Keratinocyte (primary cell): ENCODE measurements around the gene FAM177B. TPM values are rescaled to one million over a fixed set of nuclear protein-coding genes. Genes with fewer than 3 reads are reported as not detected.

Experiments
- DNase-seq: peaks from one replicate; pipeline ENCODE4 v3.0.0-alpha.2; 2011; ENCODE audit warnings: low read depth, missing footprints, low spot score
- FAIRE-seq: peaks from 2 replicates; lab custom pipeline; 2011; peaks lifted over from hg19 to GRCh38; lab: Jason Lieb, UNC
- H2AFZ ChIP-seq: 2 replicates; pipeline ENCODE4 v1.6.0; 2012; ENCODE audit warnings: low read length, control low read depth, inconsistent platforms; ENCODE audit not compliant: control insufficient read depth
- H3K27ac ChIP-seq: 2 replicates; pipeline ENCODE4 v1.5.1; 2011; ENCODE audit warnings: low read length; ENCODE audit not compliant: control insufficient read depth, insufficient read depth
- H3K27me3 ChIP-seq: 3 replicates; pipeline ENCODE4 v1.6.0; 2011; ENCODE audit warnings: low read length; ENCODE audit not compliant: control insufficient read depth, insufficient read depth; ENCODE audit errors: extremely low read depth
- H3K36me3 ChIP-seq, 2 experiments: 2 replicates in 1 of 2; 3 replicates in 1 of 2; pipeline ENCODE4 v1.5.1; 2011; ENCODE audit warnings: low read length in 2 of 2, mild to moderate bottlenecking in 1 of 2; ENCODE audit not compliant: control insufficient read depth in 2 of 2, insufficient read depth in 2 of 2; ENCODE audit errors: extremely low read depth in 1 of 2
- H3K4me1 ChIP-seq: 3 replicates; pipeline ENCODE4 v1.5.1; 2011; ENCODE audit warnings: low read length; ENCODE audit not compliant: control insufficient read depth, insufficient read depth; ENCODE audit errors: extremely low read depth
- H3K4me2 ChIP-seq: 3 replicates; pipeline ENCODE4 v1.6.0; 2011; ENCODE audit warnings: low read depth, low read length; ENCODE audit not compliant: control insufficient read depth, insufficient read depth; ENCODE audit errors: extremely low read depth
- H3K4me3 ChIP-seq, 3 experiments: fragments of 200-600 bp in 1 of 3; sonication (generic) in 1 of 3; 2 replicates in 2 of 3; 3 replicates in 1 of 3; pipeline ENCODE4 v1.5.1; 2011 to 2016; ENCODE audit warnings: low read length in 3 of 3, mild to moderate bottlenecking in 3 of 3, control low read depth in 2 of 3, inconsistent platforms in 1 of 3, low read depth in 1 of 3, mixed read lengths in 1 of 3, mixed run types in 1 of 3, moderate library complexity in 1 of 3; ENCODE audit not compliant: control insufficient read depth in 2 of 3, insufficient read depth in 2 of 3; ENCODE audit errors: extremely low read depth in 1 of 3
- H3K79me2 ChIP-seq: 2 replicates; pipeline ENCODE4 v1.6.0; 2012; ENCODE audit warnings: low read length; ENCODE audit not compliant: control insufficient read depth, insufficient read depth
- H3K9ac ChIP-seq: 3 replicates; pipeline ENCODE4 v1.6.0; 2011; ENCODE audit warnings: low read length; ENCODE audit not compliant: control insufficient read depth, insufficient read depth; ENCODE audit errors: extremely low read depth
- H3K9me1 ChIP-seq: 3 replicates; pipeline ENCODE4 v1.6.0; 2011; ENCODE audit warnings: low read length; ENCODE audit not compliant: control insufficient read depth, insufficient read depth; ENCODE audit errors: extremely low read depth
- H3K9me3 ChIP-seq: 2 replicates; pipeline ENCODE4 v1.5.1; 2012; ENCODE audit warnings: low read depth, low read length; ENCODE audit not compliant: control insufficient read depth
- H4K20me1 ChIP-seq: 3 replicates; pipeline ENCODE4 v1.6.0; 2011; ENCODE audit warnings: low read length; ENCODE audit not compliant: control insufficient read depth, insufficient read depth; ENCODE audit errors: extremely low read depth
- CTCF ChIP-seq, 3 experiments: IDR thresholded peaks in 1 of 3; conservative IDR thresholded peaks in 1 of 3; optimal IDR thresholded peaks in 1 of 3; 2 replicates in 2 of 3; 3 replicates in 1 of 3; pipeline versions ENCODE3 to v1.5.1; 2011; ENCODE audit warnings: low read length in 3 of 3, mild to moderate bottlenecking in 3 of 3, moderate library complexity in 2 of 3, control low read depth in 1 of 3, inconsistent platforms in 1 of 3; ENCODE audit not compliant: insufficient read depth in 2 of 3; ENCODE audit errors: extremely low read depth in 1 of 3
- EZH2 ChIP-seq: IDR thresholded peaks from one replicate; pipeline ENCODE4 v1.6.1; 2012; ENCODE audit warnings: inconsistent platforms, mild to moderate bottlenecking, low read length, moderate library complexity
- dilution Hi-C: fragments of 300-500 bp; cut with MboI; formaldehyde crosslinking; loops from one replicate; pipeline ENCODE4 v1.7.0; 2020; ENCODE audit warnings: low sequenced_read_pairs; ENCODE audit not compliant: extremely low pct_ligation_motif_present
- polyA plus RNA-seq, 5 experiments: library from polyadenylated mRNA; depleted of rRNA in 3 of 5; stranded (reverse) in 3 of 5; stranded (forward) in 1 of 5; unstranded in 1 of 5; fragments of >200 nt; gene quantifications; 1 replicate in 1 of 5; 2 replicates in 3 of 5; 3 replicates in 1 of 5; pipeline versions ENCODE4 v1.2.1 to v1.2.3, GENCODE V29; 2011 to 2012; ENCODE audit warnings: missing spikeins in 2 of 5, low read depth in 1 of 5, low replicate concordance in 1 of 5

The FAM177B gene
- polyA plus RNA-seq, 1 donor (not counting 4 experiments of a cell fraction or from before 2014, with no cell fraction given) = not detected

DNA sequence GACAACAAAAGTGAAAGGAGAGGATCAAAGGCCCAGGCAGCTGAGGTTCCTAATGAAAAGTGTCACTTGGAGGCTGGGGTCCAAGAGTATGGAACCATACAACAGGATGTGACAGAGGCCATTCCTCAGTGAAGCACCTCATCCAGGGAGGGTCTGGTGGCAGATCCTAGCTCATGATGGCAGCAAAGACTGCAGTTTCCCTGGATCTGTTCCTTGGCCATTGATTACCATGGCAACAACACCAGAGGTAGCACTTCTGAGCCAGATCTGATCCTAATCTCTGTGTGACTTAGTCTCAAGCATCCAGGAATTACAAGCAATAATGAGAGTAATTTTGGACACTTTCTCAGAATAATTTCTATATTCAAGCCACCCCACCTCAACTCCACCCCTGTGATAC is 12.9 kb downstream of the FAM177B start:
- Histone ChIP-seq H4K20me1 (no peaks in the 10 kb centered on the region), H3K36me3 (no peaks in the 10 kb centered on the region), H3K27me3 (no peaks in the 10 kb centered on the region), H3K4me2 (no peak overlapping the region), H2AFZ (no peak overlapping the region), H3K4me3 (no peak overlapping the region), H3K4me1 (peaks cover 10% of the 10 kb centered on the region), H3K79me2 (no peaks in the 10 kb centered on the region), H3K9ac (no peak overlapping the region), H3K9me3 (no peaks in the 10 kb centered on the region), H3K9me1 (no peaks in the 10 kb centered on the region), H3K27ac (no peak overlapping the region)
- FAIRE-seq (no peak), DNase-seq (no peak)
- dilution Hi-C loops = no loop called here
- TF ChIP-seq EZH2 = no peak
- peak in 1 of 3 experiments; percentile 26 for TF ChIP-seq CTCF (optimal IDR thresholded peaks at IDR 0.05 in 1 of 3, IDR thresholded peaks at IDR 0.05 in 1 of 3, conservative IDR thresholded peaks at IDR 0.05 in 1 of 3; ENCODE audit: extremely low read depth in 1 of 3, insufficient read depth in 2 of 3, low read length in 3 of 3)

DNA sequence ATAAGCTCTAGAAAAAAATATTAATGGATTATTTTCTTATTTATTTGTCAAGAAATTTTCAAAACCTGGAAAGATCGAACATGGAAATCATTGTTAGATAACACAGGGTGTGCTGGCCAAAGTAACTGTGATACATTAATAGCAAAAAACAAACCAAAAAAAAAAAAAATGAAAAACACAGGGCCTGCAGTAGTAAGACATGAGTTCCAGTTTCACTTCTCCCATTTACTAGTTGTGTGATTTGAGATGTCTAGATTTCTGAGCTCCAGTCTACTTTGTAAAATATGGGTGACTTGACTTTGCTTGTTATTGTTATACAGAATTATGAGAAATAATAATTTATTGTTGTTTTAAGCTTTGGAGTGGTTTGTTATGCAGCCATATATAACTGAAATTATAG is 13.6 kb downstream of the FAM177B start:
- no peak for DNase-seq
- FAIRE-seq = no peak
- peaks cover 15% of the 10 kb centered on the region for H3K4me1 ChIP-seq
- no peak overlapping the region for H3K9ac ChIP-seq
- no peak for TF ChIP-seq EZH2
- no peak for TF ChIP-seq CTCF (optimal IDR thresholded peaks at IDR 0.05 in 1 of 3, IDR thresholded peaks at IDR 0.05 in 1 of 3, conservative IDR thresholded peaks at IDR 0.05 in 1 of 3; ENCODE audit: extremely low read depth in 1 of 3, insufficient read depth in 2 of 3, low read length in 3 of 3)
- H3K4me2 ChIP-seq = no peak overlapping the region
- no peaks in the 10 kb centered on the region for H4K20me1 ChIP-seq
- no peak overlapping the region for H3K27ac ChIP-seq
- no peak overlapping the region for H2AFZ ChIP-seq
- H3K79me2 ChIP-seq = no peaks in the 10 kb centered on the region
- no peak overlapping the region for H3K4me3 ChIP-seq
- H3K27me3 ChIP-seq = no peaks in the 10 kb centered on the region
- no peaks in the 10 kb centered on the region for H3K9me3 ChIP-seq
- no peaks in the 10 kb centered on the region for H3K9me1 ChIP-seq
- dilution Hi-C loops = no loop called here
- no peaks in the 10 kb centered on the region for H3K36me3 ChIP-seq
